GM23248 (cell line): ENCODE data around the gene ZBTB20.

Experiments used
- EZH2 ChIP-seq: fragments of 200-600 bp; sonication (generic); IDR thresholded peaks from 2 replicates; pipeline ENCODE4 v1.6.1; 2018; ENCODE audit warnings: antibody characterized with exemption, mild to moderate bottlenecking; ENCODE audit not compliant: insufficient read depth, poor library complexity, severe bottlenecking
- EZH2phosphoT487 ChIP-seq: fragments of 200-600 bp; sonication (generic); IDR thresholded peaks from 2 replicates; pipeline ENCODE4 v1.6.1; 2018; ENCODE audit warnings: antibody characterized with exemption, moderate library complexity, mild to moderate bottlenecking, low read depth; ENCODE audit not compliant: insufficient read depth

- no peak for TF ChIP-seq EZH2
- no peak for TF ChIP-seq EZH2phosphoT487
Measured at GRCh38 chr3:114606336-114606735, 540.8 kb downstream of the ZBTB20 start.
